IMR-90 (cell line): ENCODE measurements around the gene ATP5ME.

Experiments
- BHLHE40 ChIP-seq: fragments of 150-350 bp; IDR thresholded peaks from 2 replicates; pipeline ENCODE4 v1.6.1; 2016; ENCODE audit warnings: mild to moderate bottlenecking, low read depth, low read length
- CHD1 ChIP-seq: IDR thresholded peaks from 2 replicates; pipeline ENCODE4 v1.6.1; 2012; ENCODE audit warnings: low read depth, low read length, improper control_type of control experiment
- CTCF ChIP-seq: conservative IDR thresholded peaks from 2 replicates; pipeline ENCODE4 v1.5.1; 2012; ENCODE audit warnings: mild to moderate bottlenecking, low read depth, low read length, improper control_type of control experiment
- FOS ChIP-seq: fragments of 150-350 bp; IDR thresholded peaks from 2 replicates; pipeline ENCODE4 v1.6.1; 2016; ENCODE audit warnings: low read depth, low read length
- NFE2L2 ChIP-seq: fragments of 150-350 bp; IDR thresholded peaks from 2 replicates; pipeline ENCODE4 v1.6.1; 2016; ENCODE audit warnings: low read depth, mild to moderate bottlenecking, low read length
- POLR2A ChIP-seq: IDR thresholded peaks from 2 replicates; pipeline ENCODE4 v1.6.1; 2012; ENCODE audit warnings: mild to moderate bottlenecking, low read depth, low read length
- RAD21 ChIP-seq: IDR thresholded peaks from 2 replicates; pipeline ENCODE4 v1.6.1; 2012; ENCODE audit warnings: low read length, improper control_type of control experiment
- RCOR1 ChIP-seq: IDR thresholded peaks from 2 replicates; pipeline ENCODE4 v1.6.1; 2012; ENCODE audit warnings: mild to moderate bottlenecking, low read length, improper control_type of control experiment; ENCODE audit not compliant: insufficient replicate concordance
- RFX5 ChIP-seq: IDR thresholded peaks from 2 replicates; pipeline ENCODE4 v1.8.0; 2012; ENCODE audit warnings: low read depth, mild to moderate bottlenecking, low read length, moderate library complexity
- USF2 ChIP-seq: fragments of 150-350 bp; IDR thresholded peaks from 2 replicates; pipeline ENCODE4 v1.6.1; 2017; ENCODE audit warnings: mild to moderate bottlenecking, antibody characterized with exemption, low read length, low read depth

GRCh38 chr4:683982-684622 is 10.0 kb upstream of the ATP5ME start:
- TF ChIP-seq CTCF (peak; percentile 64), FOS (no peak), POLR2A (no peak), RCOR1 (no peak), RAD21 (peak; percentile 28; the same call in 1 of the 2 replicates), BHLHE40 (no peak), USF2 (no peak), RFX5 (no peak), NFE2L2 (no peak), CHD1 (no peak)
